Left renal pelvis (tissue), 4 donors: Measurements from ENCODE around the gene ROBO2. TPM values are rescaled to one million over a fixed set of nuclear protein-coding genes. Genes with fewer than 3 reads are reported as not detected.
"Not testable (repeated sequence)": the region's sequence is repeated elsewhere in the genome, so short reads cannot be mapped to it uniquely, and the experiment has no call there.

Source experiments
- DNase-seq, 4 donors: peaks; one replicate each; pipeline ENCODE4 v3.0.0-alpha.2; 2013; ENCODE audit warnings: low read depth in 4 of 4, low spot score in 3 of 4
- polyA plus RNA-seq, 4 donors: library from polyadenylated mRNA; unstranded; fragments of 120-200 nt; gene quantifications; one replicate each; pipeline ENCODE4 v1.2.1, GENCODE V29; 2013; ENCODE audit not compliant: insufficient read length in 4 of 4

The ROBO2 gene
- polyA plus RNA-seq, 4 donors: 84.3 to 156 (median 91.9) TPM

DNA sequence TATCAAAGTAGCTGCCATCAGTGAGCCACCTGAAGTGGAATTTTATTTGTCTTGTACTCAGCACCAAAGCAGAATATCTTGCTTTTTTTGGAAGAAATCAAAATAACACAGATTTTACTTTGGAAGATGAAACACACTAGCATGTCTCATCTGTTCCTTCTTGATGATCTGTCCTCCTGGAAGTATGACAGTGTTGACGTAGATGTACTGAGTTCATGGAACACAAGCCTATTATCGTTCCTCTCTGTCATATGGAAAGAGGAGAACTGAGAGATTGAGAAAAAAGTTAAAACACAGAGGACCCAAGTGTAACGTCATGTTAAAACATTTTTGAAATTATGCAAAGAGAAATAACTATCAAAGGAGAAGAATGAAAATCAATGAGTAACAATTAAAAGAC is 340.2 kb downstream of the ROBO2 start:
- DNase-seq: no peak

GRCh38 chr3:77381431-77381830 is 341.5 kb downstream of the ROBO2 start:
- DNase-seq: no peak

DNA sequence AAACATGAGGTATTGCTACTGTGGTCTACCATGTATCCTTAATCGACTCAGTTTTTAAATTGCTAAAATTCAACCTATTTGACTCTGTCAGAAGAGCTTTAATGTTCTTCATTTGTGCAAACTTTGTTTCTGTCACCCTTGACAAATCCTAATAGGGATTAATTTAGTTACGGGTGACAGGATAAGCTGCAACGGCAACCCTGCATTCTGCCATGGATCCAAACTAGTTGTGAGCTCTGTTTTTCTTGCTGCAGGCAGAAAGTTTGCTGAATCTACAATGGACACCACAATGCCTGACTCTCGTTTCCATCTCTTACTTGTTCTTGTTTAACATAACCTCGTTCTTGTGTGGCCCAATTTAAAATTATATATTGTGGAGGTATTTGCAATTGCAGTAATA is 352.3 kb downstream of the ROBO2 start:
- no peak for DNase-seq

GRCh38 chr3:77394046-77394445 is 354.1 kb downstream of the ROBO2 start:
- no peak for DNase-seq

DNA sequence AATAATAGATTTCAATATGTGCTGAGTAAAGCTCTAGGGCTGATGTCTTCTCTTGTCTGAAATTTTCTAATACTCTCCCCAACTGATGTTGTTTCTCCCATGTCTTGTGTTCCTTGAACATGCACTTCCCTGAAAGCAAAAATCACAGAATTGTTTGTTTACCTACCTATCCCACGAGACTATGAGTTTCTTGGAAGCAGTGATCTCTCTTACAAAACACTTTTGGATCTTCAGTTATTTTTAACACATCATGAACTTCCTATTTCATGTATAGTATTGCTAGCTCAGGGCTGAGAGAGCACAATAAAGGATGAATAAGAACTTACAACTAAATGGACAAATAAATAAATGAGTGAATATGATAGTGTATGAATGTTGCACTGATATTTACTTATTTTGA is 365.0 kb downstream of the ROBO2 start:
- no peak for DNase-seq

GRCh38 chr3:77407441-77407840 is 367.5 kb downstream of the ROBO2 start:
- DNase-seq: no peak

DNA sequence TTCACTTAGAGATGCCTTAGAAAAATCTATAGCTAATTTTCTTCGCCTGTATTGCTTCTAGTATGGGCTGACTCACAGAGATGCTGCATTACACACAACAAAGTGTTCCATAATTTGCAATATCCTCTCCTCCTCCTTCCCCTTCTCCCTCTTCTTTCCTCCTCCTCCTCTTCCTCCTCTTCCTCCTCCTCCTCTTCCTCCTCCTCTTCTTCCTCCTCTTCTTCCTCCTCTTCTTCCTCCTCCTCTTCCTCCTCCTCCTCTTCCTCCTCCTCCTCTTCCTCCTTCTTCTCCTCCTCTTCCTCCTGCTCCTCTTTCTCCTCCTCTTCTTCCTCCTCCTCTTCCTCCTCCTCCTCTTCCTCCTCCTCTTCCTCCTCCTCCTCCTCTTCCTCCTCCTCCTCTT is 370.4 kb downstream of the ROBO2 start:
- not testable (repeated sequence) for DNase-seq

DNA sequence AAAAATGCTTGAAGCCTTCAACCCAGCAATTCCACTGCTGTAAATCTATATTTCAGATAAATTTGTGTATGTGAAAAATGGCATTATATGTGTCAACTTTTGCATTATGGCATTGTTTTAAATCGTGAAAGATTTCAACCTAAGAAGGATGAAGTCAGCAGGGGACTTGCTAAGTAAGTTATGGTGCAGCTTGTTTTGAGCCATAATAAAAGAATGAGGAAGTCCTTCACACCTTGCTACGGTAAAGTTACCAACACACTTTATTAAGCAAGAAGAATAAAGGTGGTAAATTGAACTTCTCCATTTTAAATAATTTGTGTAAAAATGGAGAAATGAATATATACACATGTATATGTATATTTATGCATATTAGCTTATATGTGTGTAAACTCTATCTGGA is 371.4 kb downstream of the ROBO2 start:
- no peak for DNase-seq

DNA sequence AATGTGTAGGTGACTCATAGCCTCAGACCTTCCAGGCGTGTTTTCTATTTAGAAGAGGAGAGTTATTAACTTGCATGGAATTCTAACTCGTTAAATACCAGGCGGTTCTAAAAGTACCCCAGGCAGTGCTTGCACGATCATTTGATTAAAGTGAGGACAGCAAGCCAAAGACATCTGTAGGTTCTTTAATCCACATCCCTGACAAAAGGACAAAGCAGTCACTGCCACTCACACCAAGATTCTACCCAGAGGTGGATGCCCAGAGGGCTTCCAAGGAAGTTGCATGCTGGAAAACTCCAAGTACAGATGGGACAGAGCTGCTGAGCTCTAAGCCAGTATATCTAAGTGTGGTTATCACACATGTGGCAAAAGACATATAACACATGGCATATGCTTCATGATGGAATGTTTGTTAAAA is 372.1 kb downstream of the ROBO2 start:
- no peak for DNase-seq

DNA sequence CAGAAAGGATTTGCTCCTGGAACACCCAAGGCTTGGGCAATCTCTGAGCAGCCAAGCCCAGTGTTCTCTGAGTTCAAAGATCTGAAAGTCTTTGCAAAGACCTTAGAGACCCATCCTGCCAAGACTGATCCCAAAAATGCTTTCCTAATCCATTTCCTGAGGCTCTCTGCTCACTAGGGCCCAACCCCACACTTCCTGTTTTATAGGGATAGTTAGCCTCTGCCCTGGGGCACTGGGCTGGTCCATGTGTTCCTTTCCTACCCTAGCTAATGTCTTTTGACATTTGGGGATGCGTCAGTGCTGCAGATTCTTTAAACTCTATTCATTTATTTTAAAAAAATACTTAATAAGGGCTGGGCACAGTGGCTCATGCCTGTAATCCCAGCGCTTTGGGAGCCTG is 372.7 kb downstream of the ROBO2 start:
- DNase-seq: no peak

- no peak for DNase-seq
Observed at GRCh38 chr3:77414881-77415280, 375.0 kb downstream of the ROBO2 start.

DNA sequence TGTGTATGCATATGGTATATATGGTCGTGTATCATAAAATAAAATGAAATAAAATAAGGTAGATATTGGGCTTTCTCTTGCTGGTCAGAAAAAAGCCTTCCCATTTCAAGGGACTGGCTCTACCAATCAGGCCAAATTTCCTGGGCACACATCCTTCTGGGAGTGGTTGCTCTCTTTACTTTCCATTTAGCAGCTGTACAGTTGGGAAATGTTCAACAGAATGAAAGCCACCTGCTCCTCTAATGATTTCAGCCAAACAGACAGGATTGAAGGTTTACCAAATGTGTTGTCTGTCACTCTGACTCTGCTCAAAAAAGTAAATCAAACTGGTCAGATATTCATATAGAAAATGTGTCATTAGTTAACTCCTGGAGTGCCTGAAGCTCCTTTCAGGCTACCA is 380.4 kb downstream of the ROBO2 start:
- DNase-seq: no peak

DNA sequence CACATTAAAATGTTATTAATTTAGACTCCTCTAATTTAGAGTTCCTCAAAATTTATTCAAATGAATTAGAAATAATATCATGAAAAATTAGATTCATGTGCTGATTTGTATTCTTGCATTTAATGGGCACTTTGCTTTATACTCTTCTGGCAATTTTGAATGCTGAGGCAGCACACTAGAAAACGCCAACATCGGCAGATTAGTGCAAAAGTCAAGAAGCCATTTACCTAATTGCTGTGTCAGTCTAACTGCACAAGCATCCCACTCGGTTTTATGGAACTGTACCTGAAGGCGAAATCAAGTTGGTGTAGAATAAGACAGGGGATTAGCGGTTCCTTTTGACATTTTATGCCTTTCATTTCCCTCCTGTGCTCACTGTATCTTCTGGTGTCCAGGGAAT is 382.0 kb downstream of the ROBO2 start:
- no peak for DNase-seq

- DNase-seq: no peak
Observed at GRCh38 chr3:77426531-77426930, 386.6 kb downstream of the ROBO2 start.

- DNase-seq: no peak
Observed at GRCh38 chr3:77427528-77427927, 387.6 kb downstream of the ROBO2 start.

DNA sequence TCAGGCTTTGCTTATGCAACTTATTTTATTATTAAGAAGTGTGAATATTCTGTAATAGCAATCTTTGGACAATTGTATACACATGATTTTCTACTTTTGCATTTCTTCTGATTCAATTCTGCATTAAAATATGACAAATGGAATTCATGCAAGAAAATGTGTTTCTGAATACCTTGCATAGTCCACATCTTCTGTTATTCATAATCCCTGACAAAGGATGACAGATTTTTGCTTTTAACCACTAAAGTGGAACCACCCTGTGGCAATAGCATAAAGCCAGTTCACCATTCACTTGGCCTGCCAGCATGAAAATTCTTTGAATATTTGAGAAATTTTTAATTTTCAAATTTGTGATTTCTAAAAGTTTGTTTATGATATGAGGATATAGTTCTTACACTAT is 397.0 kb downstream of the ROBO2 start:
- DNase-seq: no peak

- no peak for DNase-seq
Observed at GRCh38 chr3:77446084-77446483, 406.2 kb downstream of the ROBO2 start.

DNA sequence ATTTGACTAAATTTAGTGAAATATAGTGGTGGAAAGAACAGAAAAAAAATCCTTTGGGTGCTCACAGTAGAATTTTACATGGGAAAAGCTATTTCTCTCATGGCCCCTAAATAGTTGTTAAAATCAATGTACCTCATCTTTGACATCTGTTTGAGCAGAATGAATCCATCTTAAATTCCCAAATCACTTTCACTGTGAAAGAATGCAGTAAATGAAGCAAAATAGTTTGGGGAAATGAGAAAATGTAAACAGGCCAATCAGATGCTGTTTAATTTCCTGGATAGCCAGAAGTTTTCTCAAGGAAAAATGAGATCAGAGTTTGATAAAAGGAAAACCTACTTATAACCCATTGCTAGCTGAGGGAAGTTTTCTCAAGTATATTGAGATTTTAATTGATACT is 406.9 kb downstream of the ROBO2 start:
- no peak for DNase-seq

GRCh38 chr3:77449459-77450350 is 409.8 kb downstream of the ROBO2 start:
- no peak for DNase-seq

DNA sequence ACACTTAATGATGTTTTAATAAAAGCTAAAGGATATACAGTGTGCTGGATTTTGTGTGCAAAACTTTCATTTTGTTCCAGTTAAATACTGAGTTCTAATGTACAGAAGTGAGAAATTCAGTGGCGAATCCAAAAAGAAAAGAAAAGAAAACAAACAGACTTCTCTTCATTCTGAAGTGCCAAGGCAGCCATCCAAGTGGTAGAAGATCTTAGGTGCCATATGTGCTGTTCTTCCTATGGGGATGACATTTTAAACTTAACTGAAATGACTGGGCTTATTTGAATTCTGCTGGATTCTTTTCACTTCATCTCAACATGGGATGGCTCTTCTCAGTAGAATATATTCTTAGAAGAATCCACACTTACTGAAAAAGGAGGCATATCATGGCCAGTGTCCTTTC is 416.5 kb downstream of the ROBO2 start:
- DNase-seq: no peak

DNA sequence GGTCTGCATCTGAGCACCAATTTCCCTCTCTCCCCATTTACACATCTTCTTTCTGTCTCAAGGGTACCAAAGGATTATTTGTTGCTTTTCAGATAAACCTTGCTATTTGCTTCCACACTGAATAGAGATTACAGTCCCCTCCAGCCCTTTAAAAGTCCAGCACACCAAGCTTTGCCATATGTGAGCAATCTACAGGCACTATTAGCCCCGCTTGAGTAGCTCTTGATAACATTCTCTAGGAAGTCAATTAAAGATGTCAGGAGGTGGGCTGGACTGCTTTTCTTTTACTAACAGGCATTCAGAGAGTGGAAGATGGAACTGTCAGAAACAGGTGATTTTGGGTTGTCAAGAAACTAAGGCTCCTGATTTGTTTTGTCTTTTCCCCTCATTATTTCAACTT is 417.0 kb downstream of the ROBO2 start:
- DNase-seq: no peak

DNA sequence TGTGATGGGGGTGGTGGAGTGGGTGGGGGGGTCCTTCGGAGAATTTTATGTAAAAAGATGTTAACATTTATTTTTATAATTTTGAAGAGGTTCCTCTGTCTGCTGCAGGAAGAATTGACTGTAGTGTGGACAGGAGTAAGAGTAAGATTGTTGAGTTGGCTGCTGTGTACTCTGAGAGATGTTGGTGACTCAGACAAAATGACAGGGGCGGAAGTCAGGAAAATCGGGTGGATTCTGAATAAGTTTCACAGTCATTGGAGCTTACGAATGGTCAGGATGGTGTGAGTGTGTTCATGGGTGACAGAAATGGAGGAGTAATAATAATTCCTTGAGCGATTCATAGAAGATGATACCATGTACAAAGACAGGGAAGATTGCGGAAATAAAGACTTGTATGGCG is 420.0 kb downstream of the ROBO2 start:
- DNase-seq: no peak

DNA sequence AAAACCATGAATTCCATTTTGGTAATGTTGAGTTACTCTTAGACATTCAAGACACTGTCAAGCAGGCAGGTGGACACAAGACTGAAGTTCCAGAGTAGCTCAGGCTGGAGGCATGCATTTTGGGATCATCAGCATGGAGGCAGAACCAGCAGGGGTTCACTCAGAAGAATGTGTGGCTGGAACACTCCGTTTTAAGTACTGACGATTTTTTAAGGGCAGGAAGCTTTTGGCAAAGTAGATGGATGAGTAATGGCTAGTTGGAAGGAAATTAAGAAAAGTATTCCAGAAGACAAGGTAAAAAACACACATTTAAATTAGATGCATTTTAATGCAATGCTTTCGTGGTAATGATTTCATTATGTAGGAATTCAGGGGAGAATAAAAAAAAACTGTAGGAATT is 420.4 kb downstream of the ROBO2 start:
- DNase-seq: no peak
